ENCODE results near the gene SVOPL. TPM values are rescaled to one million over a fixed set of nuclear protein-coding genes. Genes with fewer than 3 reads are reported as not detected.

SVOPL gene
- polyA plus RNA-seq, 1 donor: 6.4 TPM

DNA sequence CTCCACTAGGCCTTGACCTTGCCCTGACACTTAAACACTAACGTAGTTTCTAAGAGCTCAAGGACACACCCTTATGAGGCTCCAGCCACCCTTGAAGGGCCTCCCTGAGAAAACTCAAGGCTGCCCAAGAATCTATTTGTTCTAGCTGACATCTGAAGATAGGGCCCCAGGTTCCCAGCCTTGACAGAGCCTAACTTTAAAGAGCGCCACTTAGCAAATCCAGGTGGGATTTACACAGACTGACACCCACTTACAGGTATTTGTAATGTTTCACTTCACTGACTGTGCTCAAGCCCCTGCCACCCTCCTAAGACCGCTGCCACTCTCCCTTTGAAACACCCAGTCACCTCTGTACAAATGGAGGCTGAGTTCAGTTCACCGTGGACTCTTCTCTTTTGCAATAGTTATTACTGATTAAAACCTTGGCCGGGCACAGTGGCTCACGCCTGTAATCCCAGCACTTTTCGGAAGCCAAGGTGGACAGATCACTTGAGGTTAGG, 90.4 kb downstream of the SVOPL start:
- peaks cover 8% of the 10 kb centered on the region for H3K4me1 ChIP-seq (ENCODE audit: control insufficient read depth, insufficient read depth, low read length)
- peak; percentile 61 to 89 for DNase-seq
- no peaks in the 10 kb centered on the region for H3K27me3 ChIP-seq (ENCODE audit: control insufficient read depth, insufficient read depth, low read length)
- H3K27ac ChIP-seq (ENCODE audit: low read length): peak overlapping the region; percentile 79
- no peaks in the 10 kb centered on the region for H3K36me3 ChIP-seq (ENCODE audit: control insufficient read depth, insufficient read depth, low read length)
- H3K9me3 ChIP-seq (ENCODE audit: control insufficient read depth, low read depth, low read length): peaks cover under 1% of the 10 kb centered on the region
- no peak overlapping the region for H3K4me3 ChIP-seq (ENCODE audit: low read length)
- WGBS (ENCODE audit: insufficient coverage, low lambda C conversion rate): no CpG with 5 or more reads among the region's 7 CpGs

DNA sequence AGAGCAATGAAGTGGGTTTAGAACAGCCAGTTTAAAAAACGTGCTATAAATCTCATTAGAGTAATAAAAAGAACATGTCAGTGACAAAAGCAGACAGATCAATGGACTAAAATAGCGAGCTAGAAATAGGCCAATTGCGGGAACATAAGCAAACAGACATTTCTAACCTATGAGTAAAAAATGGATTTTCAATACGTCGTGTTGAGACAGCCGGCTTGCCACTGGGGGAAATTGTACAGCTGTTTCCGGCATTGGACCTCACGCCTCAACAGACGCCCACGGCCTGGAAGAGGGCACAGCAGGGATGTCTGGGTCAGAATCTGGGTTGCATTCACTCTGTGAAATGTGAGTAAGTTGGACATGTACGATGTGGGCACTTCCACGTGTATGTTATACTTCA, 92.9 kb downstream of the SVOPL start:
- Histone ChIP-seq H3K4me3 (ENCODE audit: low read length) (no peak overlapping the region), H3K4me1 (ENCODE audit: control insufficient read depth, insufficient read depth, low read length) (peaks cover 15% of the 10 kb centered on the region), H3K27ac (ENCODE audit: low read length) (no peak overlapping the region), H3K27me3 (ENCODE audit: control insufficient read depth, insufficient read depth, low read length) (no peaks in the 10 kb centered on the region), H3K36me3 (ENCODE audit: control insufficient read depth, insufficient read depth, low read length) (no peaks in the 10 kb centered on the region), H3K9me3 (ENCODE audit: control insufficient read depth, low read depth, low read length) (peaks cover 6% of the 10 kb centered on the region)
- 60% methylated on average over 1 of the region's 12 CpGs for WGBS (ENCODE audit: insufficient coverage, low lambda C conversion rate)
- no peak for DNase-seq

DNA sequence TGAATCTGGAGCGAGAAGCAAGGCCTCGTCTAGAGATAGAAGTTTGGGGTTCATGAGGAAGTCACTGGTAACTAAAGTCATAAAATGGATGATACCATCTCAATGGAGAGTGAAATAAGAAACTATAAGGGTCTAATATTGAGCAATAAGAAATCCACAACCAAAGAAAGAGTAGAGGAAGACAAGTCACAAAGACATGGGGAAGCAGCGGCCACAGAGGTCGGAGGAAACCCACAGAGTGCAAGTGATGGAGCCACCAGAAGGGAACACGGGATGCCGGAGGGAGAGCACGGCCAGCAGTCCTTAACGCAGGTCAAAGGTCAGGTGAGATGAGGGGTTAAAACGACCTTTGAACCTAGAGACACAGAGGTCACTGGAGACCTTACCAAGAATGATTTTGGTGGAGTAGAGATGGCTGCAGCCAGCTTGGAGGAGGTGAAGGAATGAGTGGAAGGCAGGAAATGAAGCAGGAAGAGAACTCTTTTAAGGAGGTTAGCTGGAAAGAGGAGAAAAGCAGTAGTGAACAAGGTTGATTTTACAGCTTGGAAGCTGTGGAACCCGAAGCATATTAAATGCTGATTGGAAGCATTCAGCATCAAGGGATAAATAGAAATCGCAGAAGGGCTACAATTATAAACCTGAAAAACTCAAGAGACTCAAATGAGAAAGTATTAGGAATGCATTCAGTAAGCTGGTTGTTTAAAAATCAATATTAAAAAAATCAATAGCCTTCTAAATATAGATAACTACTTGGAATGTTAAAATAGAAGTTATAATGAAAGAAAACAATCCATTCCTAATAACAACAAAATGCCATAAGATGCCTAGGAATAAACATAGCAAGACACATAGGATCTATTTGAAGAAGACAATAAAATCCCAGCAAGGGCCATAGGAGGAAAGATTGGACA, 93.7 kb downstream of the SVOPL start:
- H3K36me3 ChIP-seq (ENCODE audit: control insufficient read depth, insufficient read depth, low read length): no peaks in the 10 kb centered on the region
- H3K27me3 ChIP-seq (ENCODE audit: control insufficient read depth, insufficient read depth, low read length): no peaks in the 10 kb centered on the region
- 97% methylated on average over 4 of the region's 11 CpGs for WGBS (ENCODE audit: insufficient coverage, low lambda C conversion rate)
- no peak overlapping the region for H3K27ac ChIP-seq (ENCODE audit: low read length)
- DNase-seq: no peak
- H3K4me1 ChIP-seq (ENCODE audit: control insufficient read depth, insufficient read depth, low read length): peaks cover 21% of the 10 kb centered on the region
- H3K9me3 ChIP-seq (ENCODE audit: control insufficient read depth, low read depth, low read length): peaks cover 6% of the 10 kb centered on the region
- no peak overlapping the region for H3K4me3 ChIP-seq (ENCODE audit: low read length)

DNA sequence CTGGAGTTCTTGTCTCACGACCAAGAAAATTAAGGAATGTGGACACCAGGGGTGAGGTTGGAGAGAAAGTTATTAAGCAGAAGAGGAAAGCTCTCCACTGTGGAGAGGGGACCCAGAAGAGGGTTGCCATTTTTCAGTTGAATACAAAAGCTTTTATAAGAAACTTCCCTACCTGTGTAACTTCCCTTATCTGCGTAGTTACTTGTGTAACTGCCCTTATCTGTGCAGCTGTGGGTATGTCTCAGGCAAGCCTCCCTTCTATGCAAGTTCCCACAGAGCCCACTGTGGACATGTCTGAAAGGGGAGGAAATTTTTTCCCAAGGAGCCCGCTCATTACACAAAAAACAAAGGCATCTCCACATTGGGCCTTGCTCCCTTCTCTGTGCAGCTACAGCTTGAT, 94.9 kb downstream of the SVOPL start:
- no peaks in the 10 kb centered on the region for H3K27me3 ChIP-seq (ENCODE audit: control insufficient read depth, insufficient read depth, low read length)
- H3K9me3 ChIP-seq (ENCODE audit: control insufficient read depth, low read depth, low read length): peaks cover 6% of the 10 kb centered on the region
- peaks cover 21% of the 10 kb centered on the region for H3K4me1 ChIP-seq (ENCODE audit: control insufficient read depth, insufficient read depth, low read length)
- peak in 1 of 2 donors; percentile 9 for DNase-seq
- H3K27ac ChIP-seq (ENCODE audit: low read length): peak overlapping the region; percentile 15
- WGBS (ENCODE audit: insufficient coverage, low lambda C conversion rate): no CpG with 5 or more reads among the region's 3 CpGs
- H3K4me3 ChIP-seq (ENCODE audit: low read length): no peak overlapping the region
- no peaks in the 10 kb centered on the region for H3K36me3 ChIP-seq (ENCODE audit: control insufficient read depth, insufficient read depth, low read length)

GRCh38 chr7:138603549-138604318, 97.4 kb downstream of the SVOPL start:
- WGBS (ENCODE audit: insufficient coverage, low lambda C conversion rate): 10% methylated on average over 2 of the region's 8 CpGs
- H3K27ac ChIP-seq (ENCODE audit: low read length): peak overlapping the region; percentile 88

GRCh38 chr7:138602451-138602850, 98.7 kb downstream of the SVOPL start:
- H3K4me1 ChIP-seq (ENCODE audit: control insufficient read depth, insufficient read depth, low read length): peaks cover 15% of the 10 kb centered on the region
- H3K27ac ChIP-seq (ENCODE audit: low read length): peak overlapping the region; percentile 88
- H3K9me3 ChIP-seq (ENCODE audit: control insufficient read depth, low read depth, low read length): peaks cover 6% of the 10 kb centered on the region
- H3K27me3 ChIP-seq (ENCODE audit: control insufficient read depth, insufficient read depth, low read length): no peaks in the 10 kb centered on the region
- no CpG with 5 or more reads among the region's 1 CpG for WGBS (ENCODE audit: insufficient coverage, low lambda C conversion rate)
- no peak overlapping the region for H3K4me3 ChIP-seq (ENCODE audit: low read length)
- no peaks in the 10 kb centered on the region for H3K36me3 ChIP-seq (ENCODE audit: control insufficient read depth, insufficient read depth, low read length)
- DNase-seq: no peak

More at GRCh38 chr7:138603549-138604318, 97.4 kb downstream of the SVOPL start:
- DNase-seq: peak; percentile 67 to 84
- H3K27me3 ChIP-seq (ENCODE audit: control insufficient read depth, insufficient read depth, low read length): no peaks in the 10 kb centered on the region
- H3K4me1 ChIP-seq (ENCODE audit: control insufficient read depth, insufficient read depth, low read length): peaks cover 15% of the 10 kb centered on the region
- peaks cover 6% of the 10 kb centered on the region for H3K9me3 ChIP-seq (ENCODE audit: control insufficient read depth, low read depth, low read length)
- no peaks in the 10 kb centered on the region for H3K36me3 ChIP-seq (ENCODE audit: control insufficient read depth, insufficient read depth, low read length)
- H3K4me3 ChIP-seq (ENCODE audit: low read length): no peak overlapping the region

- DNase-seq: no peak
- Histone ChIP-seq H3K9me3 (ENCODE audit: control insufficient read depth, low read depth, low read length) (no peaks in the 10 kb centered on the region), H3K27me3 (ENCODE audit: control insufficient read depth, insufficient read depth, low read length) (no peaks in the 10 kb centered on the region), H3K27ac (ENCODE audit: low read length) (no peak overlapping the region), H3K4me1 (ENCODE audit: control insufficient read depth, insufficient read depth, low read length) (no peaks in the 10 kb centered on the region), H3K36me3 (ENCODE audit: control insufficient read depth, insufficient read depth, low read length) (no peaks in the 10 kb centered on the region), H3K4me3 (ENCODE audit: low read length) (no peak overlapping the region)
- 83% methylated on average over 1 of the region's 2 CpGs for WGBS (ENCODE audit: insufficient coverage, low lambda C conversion rate)
Measured at GRCh38 chr7:138595454-138595853, 105.7 kb downstream of the SVOPL start.

GRCh38 chr7:138590154-138590553, 111.0 kb downstream of the SVOPL start:
- DNase-seq: no peak

DNA sequence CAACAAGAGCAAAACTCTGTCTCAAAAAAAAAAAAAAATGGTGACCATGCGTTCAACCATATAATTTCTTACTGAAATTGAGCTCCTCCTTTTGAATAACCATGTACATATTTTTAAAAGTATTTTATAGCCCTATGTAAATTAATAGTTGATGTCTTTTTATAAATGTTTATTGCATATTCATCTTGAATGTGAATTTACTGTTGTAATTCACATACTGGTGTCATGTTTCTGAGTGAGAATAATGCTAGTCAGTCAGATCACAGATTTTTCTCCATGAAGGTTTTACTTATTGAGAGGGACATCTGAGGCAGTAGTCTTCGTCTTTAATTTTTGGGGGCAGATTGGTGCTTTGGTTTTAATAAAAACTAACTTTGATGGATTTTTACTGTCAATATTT, 112.2 kb downstream of the SVOPL start:
- no peak for DNase-seq
- Histone ChIP-seq H3K4me3 (ENCODE audit: low read length) (no peak overlapping the region), H3K36me3 (ENCODE audit: control insufficient read depth, insufficient read depth, low read length) (peaks cover 24% of the 10 kb centered on the region), H3K9me3 (ENCODE audit: control insufficient read depth, low read depth, low read length) (no peaks in the 10 kb centered on the region), H3K27ac (ENCODE audit: low read length) (no peak overlapping the region), H3K27me3 (ENCODE audit: control insufficient read depth, insufficient read depth, low read length) (no peaks in the 10 kb centered on the region), H3K4me1 (ENCODE audit: control insufficient read depth, insufficient read depth, low read length) (no peaks in the 10 kb centered on the region)
- no CpG with 5 or more reads among the region's 2 CpGs for WGBS (ENCODE audit: insufficient coverage, low lambda C conversion rate)

More at GRCh38 chr7:138590154-138590553, 111.0 kb downstream of the SVOPL start:
- Histone ChIP-seq H3K4me3 (ENCODE audit: low read length) (no peak overlapping the region), H3K27ac (ENCODE audit: low read length) (no peak overlapping the region), H3K27me3 (ENCODE audit: control insufficient read depth, insufficient read depth, low read length) (no peaks in the 10 kb centered on the region), H3K4me1 (ENCODE audit: control insufficient read depth, insufficient read depth, low read length) (no peaks in the 10 kb centered on the region), H3K36me3 (ENCODE audit: control insufficient read depth, insufficient read depth, low read length) (peaks cover 17% of the 10 kb centered on the region), H3K9me3 (ENCODE audit: control insufficient read depth, low read depth, low read length) (no peaks in the 10 kb centered on the region)
- no CpG with 5 or more reads among the region's 1 CpG for WGBS (ENCODE audit: insufficient coverage, low lambda C conversion rate)

- peaks cover 28% of the 10 kb centered on the region for H3K36me3 ChIP-seq (ENCODE audit: control insufficient read depth, insufficient read depth, low read length)
Measured at GRCh38 chr7:138587485-138587884, 113.7 kb downstream of the SVOPL start.

More at GRCh38 chr7:138587485-138587884, 113.7 kb downstream of the SVOPL start:
- no CpG with 5 or more reads among the region's 4 CpGs for WGBS (ENCODE audit: insufficient coverage, low lambda C conversion rate)
- DNase-seq: no peak
- H3K9me3 ChIP-seq (ENCODE audit: control insufficient read depth, low read depth, low read length): no peaks in the 10 kb centered on the region
- no peaks in the 10 kb centered on the region for H3K27me3 ChIP-seq (ENCODE audit: control insufficient read depth, insufficient read depth, low read length)
- H3K27ac ChIP-seq (ENCODE audit: low read length): no peak overlapping the region
- no peaks in the 10 kb centered on the region for H3K4me1 ChIP-seq (ENCODE audit: control insufficient read depth, insufficient read depth, low read length)
- H3K4me3 ChIP-seq (ENCODE audit: low read length): no peak overlapping the region

Data from large intestine (tissue), 3 donors.